Measurements from ENCODE around the gene ALG12.

ALG12 gene

GRCh38 chr22:49909476-49910205 lies 8.6 kb downstream of the ALG12 start:
- Histone ChIP-seq H3K9ac (no peak overlapping the region; a peak in 1 of 22 replicates), H3K27me3 (no peaks in the 10 kb centered on the region), H3K9me3 (replicated peaks in 1 of 11) (no peaks in the 10 kb centered on the region), H4K20me1 (peaks cover under 1 to 91% (median 47%) of the 10 kb centered on the region in 11 experiments; a peak in 20 of 22 replicates), H3K4me2 (peak overlapping the region in 3 of 11 experiments; percentile 11 to 14 (median 13); a peak in 2 of 22 replicates), H3K4me3 (no peak overlapping the region), H3K36me3 (peaks cover 61 to 97% (median 93%) of the 10 kb centered on the region in 11 experiments), H3K4me1 (peaks cover 0 to 11% (median 2%) of the 10 kb centered on the region in 10 experiments; a peak in 6 of 20 replicates), H3K27ac (no peak overlapping the region)
- TF ChIP-seq Cebpa-rat (IDR thresholded peaks at IDR 0.05) = no peak

DNA sequence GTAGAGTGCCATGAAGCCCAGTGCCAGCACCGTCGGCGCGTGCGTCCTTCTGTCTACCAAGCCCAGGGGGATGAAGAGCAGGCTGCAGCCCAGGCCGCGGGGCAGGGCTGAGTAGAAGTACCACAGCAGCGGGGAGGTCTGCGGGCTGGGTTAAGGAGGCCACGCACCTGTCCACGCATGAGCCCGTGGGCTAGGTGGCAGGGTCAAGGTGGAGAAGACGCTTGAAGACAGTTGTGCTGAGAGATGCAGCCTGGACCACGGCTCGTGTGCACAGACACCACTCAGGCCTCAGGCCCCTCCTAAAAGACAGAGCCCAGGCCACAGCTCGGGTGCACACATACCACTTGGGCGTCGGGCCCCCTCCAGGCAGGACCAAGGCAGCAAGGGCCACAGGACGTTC lies 10.4 kb downstream of the ALG12 start:
- Histone ChIP-seq H3K4me3 (no peak overlapping the region), H3K27ac (no peak overlapping the region), H3K36me3 (peaks cover 62 to 96% (median 90%) of the 10 kb centered on the region in 11 experiments), H4K20me1 (peaks cover 0 to 90% (median 49%) of the 10 kb centered on the region in 11 experiments; a peak in 20 of 22 replicates), H3K27me3 (no peaks in the 10 kb centered on the region), H3K9me3 (replicated peaks in 1 of 11) (peaks cover 0 to 2% (median 0%) of the 10 kb centered on the region in 11 experiments; a peak in 1 of 22 replicates), H3K4me1 (peaks cover 0 to 11% (median 2%) of the 10 kb centered on the region in 10 experiments; a peak in 6 of 20 replicates), H3K4me2 (no peak overlapping the region), H3K9ac (no peak overlapping the region)
- TF ChIP-seq Cebpa-rat (IDR thresholded peaks at IDR 0.05) = no peak

- Histone ChIP-seq H3K9ac (no peak overlapping the region), H3K36me3 (peaks cover 62 to 96% (median 89%) of the 10 kb centered on the region in 11 experiments), H3K4me2 (no peak overlapping the region), H3K4me1 (peaks cover 0 to 11% (median 2%) of the 10 kb centered on the region in 10 experiments; a peak in 6 of 20 replicates), H3K9me3 (replicated peaks in 1 of 11) (peaks cover 0 to 11% (median 0%) of the 10 kb centered on the region in 11 experiments; a peak in 7 of 22 replicates), H4K20me1 (peaks cover 0 to 88% (median 49%) of the 10 kb centered on the region in 11 experiments; a peak in 20 of 22 replicates), H3K27me3 (no peaks in the 10 kb centered on the region), H3K27ac (no peak overlapping the region), H3K4me3 (no peak overlapping the region)
- no peak for TF ChIP-seq Cebpa-rat (IDR thresholded peaks at IDR 0.05)
Measured at GRCh38 chr22:49906799-49907290, 11.4 kb downstream of the ALG12 start.

GRCh38 chr22:49906071-49906798 lies 12.0 kb downstream of the ALG12 start:
- no peak overlapping the region for H3K4me2 ChIP-seq
- no peak overlapping the region for H3K4me3 ChIP-seq
- peaks cover 65 to 96% (median 92%) of the 10 kb centered on the region in 11 experiments for H3K36me3 ChIP-seq
- H3K9me3 ChIP-seq (replicated peaks in 1 of 11) = peaks cover 0 to 17% (median 0%) of the 10 kb centered on the region in 11 experiments; a peak in 9 of 22 replicates
- H3K4me1 ChIP-seq = peaks cover 0 to 11% (median 2%) of the 10 kb centered on the region in 10 experiments; a peak in 6 of 20 replicates
- no peak for TF ChIP-seq Cebpa-rat (IDR thresholded peaks at IDR 0.05)
- no peaks in the 10 kb centered on the region for H3K27me3 ChIP-seq
- peaks cover under 1 to 88% (median 51%) of the 10 kb centered on the region in 11 experiments; a peak in 20 of 22 replicates for H4K20me1 ChIP-seq
- no peak overlapping the region; a peak in 1 of 22 replicates for H3K27ac ChIP-seq
- no peak overlapping the region for H3K9ac ChIP-seq

DNA sequence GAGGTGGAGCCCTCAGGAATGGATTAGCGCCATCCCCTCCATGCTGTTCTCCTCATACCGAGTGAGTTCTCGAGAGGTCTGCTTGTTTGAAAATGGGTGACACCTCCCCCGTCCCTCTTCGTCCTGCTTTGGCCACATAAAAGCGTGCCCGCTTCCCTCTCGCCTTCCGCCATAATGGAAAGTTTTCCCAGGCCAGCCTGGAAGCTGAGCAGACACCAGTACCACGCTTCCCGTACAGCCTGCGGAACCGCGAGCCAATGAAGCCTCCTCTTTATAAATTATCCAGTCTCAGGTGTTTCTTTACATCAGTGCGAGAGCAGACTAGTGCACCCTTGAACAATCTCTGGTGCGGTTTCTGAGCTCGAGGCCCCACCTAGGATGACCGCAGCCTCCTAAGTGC lies 12.8 kb downstream of the ALG12 start:
- peaks cover 0 to 18% (median 0%) of the 10 kb centered on the region in 11 experiments; a peak in 9 of 22 replicates for H3K9me3 ChIP-seq (replicated peaks in 1 of 11)
- H4K20me1 ChIP-seq = peaks cover 9 to 88% (median 58%) of the 10 kb centered on the region in 11 experiments; a peak in 20 of 22 replicates
- peaks cover 0 to 8% (median 2%) of the 10 kb centered on the region in 10 experiments; a peak in 6 of 20 replicates for H3K4me1 ChIP-seq
- H3K27ac ChIP-seq = no peak overlapping the region
- no peaks in the 10 kb centered on the region for H3K27me3 ChIP-seq
- no peak overlapping the region for H3K9ac ChIP-seq
- no peak overlapping the region for H3K4me3 ChIP-seq
- H3K4me2 ChIP-seq = no peak overlapping the region
- TF ChIP-seq Cebpa-rat (IDR thresholded peaks at IDR 0.05) = no peak
- peaks cover 68 to 96% (median 92%) of the 10 kb centered on the region in 11 experiments for H3K36me3 ChIP-seq

GRCh38 chr22:49904040-49904369 lies 14.2 kb downstream of the ALG12 start:
- H3K27ac ChIP-seq = no peak overlapping the region
- no peak for TF ChIP-seq Cebpa-rat (IDR thresholded peaks at IDR 0.05)
- H4K20me1 ChIP-seq = peaks cover 13 to 88% (median 66%) of the 10 kb centered on the region in 11 experiments; a peak in 21 of 22 replicates
- H3K9ac ChIP-seq = no peak overlapping the region
- no peak overlapping the region for H3K4me2 ChIP-seq
- H3K9me3 ChIP-seq (replicated peaks in 1 of 11) = peaks cover 0 to 18% (median 0%) of the 10 kb centered on the region in 11 experiments; a peak in 9 of 22 replicates
- peaks cover 58 to 96% (median 87%) of the 10 kb centered on the region in 11 experiments for H3K36me3 ChIP-seq
- H3K4me1 ChIP-seq = no peaks in the 10 kb centered on the region
- no peak overlapping the region for H3K4me3 ChIP-seq
- no peaks in the 10 kb centered on the region for H3K27me3 ChIP-seq

DNA sequence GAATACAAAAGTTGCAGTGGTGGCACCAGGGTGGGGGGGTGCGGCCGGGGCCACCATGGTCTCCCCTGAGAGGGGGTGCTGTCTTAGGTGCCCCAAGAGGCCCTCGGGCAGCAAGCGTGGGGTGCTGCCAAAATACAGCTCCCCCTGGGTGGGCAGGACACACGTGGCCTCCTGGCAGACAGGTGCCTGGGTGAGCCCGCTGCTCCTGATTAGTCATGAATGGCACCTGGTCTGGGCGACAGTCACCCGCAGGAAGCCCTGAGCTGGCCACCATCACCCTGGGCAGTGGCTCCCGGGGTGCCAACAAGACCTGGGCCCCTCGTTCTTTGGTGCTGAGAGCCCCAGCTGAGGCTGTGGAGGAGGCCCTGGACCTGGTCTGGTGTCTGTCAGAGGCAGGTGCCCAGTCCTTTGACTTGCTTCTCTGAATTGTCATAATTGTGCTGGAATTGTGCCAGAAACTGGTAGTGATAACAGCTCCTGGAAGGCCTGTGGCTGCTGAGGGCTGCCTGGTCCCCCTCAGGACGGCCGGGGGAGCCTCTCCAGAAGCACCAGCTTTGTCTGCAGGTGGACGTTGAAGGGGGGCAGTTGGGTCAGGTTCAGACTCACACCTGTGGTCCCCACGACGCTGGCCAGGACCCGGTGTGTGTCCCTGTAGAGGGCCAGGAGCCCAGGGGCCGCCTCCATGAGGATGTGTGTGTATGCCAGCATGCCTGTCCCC lies 14.8 kb downstream of the ALG12 start:
- Histone ChIP-seq H3K36me3 (peaks cover 61 to 95% (median 88%) of the 10 kb centered on the region in 11 experiments), H3K4me1 (no peaks in the 10 kb centered on the region), H3K27me3 (no peaks in the 10 kb centered on the region), H3K4me2 (no peak overlapping the region), H4K20me1 (peaks cover 13 to 93% (median 66%) of the 10 kb centered on the region in 11 experiments; a peak in 21 of 22 replicates), H3K9me3 (replicated peaks in 1 of 11) (peaks cover 0 to 18% (median 0%) of the 10 kb centered on the region in 11 experiments; a peak in 9 of 22 replicates), H3K4me3 (no peak overlapping the region), H3K9ac (no peak overlapping the region), H3K27ac (no peak overlapping the region)
- no peak for TF ChIP-seq Cebpa-rat (IDR thresholded peaks at IDR 0.05)

- no peak for TF ChIP-seq Cebpa-rat (IDR thresholded peaks at IDR 0.05)
- no peaks in the 10 kb centered on the region for H3K27me3 ChIP-seq
- H3K9me3 ChIP-seq (replicated peaks in 1 of 11) = peaks cover 0 to 18% (median 0%) of the 10 kb centered on the region in 11 experiments; a peak in 9 of 22 replicates
- H3K36me3 ChIP-seq = peaks cover 52 to 98% (median 85%) of the 10 kb centered on the region in 11 experiments
- peaks cover 10 to 96% (median 63%) of the 10 kb centered on the region in 11 experiments; a peak in 20 of 22 replicates for H4K20me1 ChIP-seq
- H3K4me3 ChIP-seq = no peak overlapping the region
- H3K4me1 ChIP-seq = no peaks in the 10 kb centered on the region
- no peak overlapping the region for H3K4me2 ChIP-seq
- no peak overlapping the region for H3K9ac ChIP-seq
- H3K27ac ChIP-seq = no peak overlapping the region
Measured at GRCh38 chr22:49901457-49901856, 16.8 kb downstream of the ALG12 start.

Data from BLaER1 treated with 17β-estradiol and CSF1 and Interleukin-3, amounts not matched to agents 10 nM and 100 nM (cell line).